Mammary epithelial cell (primary cell): ENCODE measurements around the gene PLA2G4D.

Experiments used
- EZH2 ChIP-seq: IDR thresholded peaks from 2 replicates; pipeline ENCODE4 v1.6.1; 2012; ENCODE audit warnings: low read length, inconsistent platforms, borderline replicate concordance
- TF ChIP-seq, protein P1 (sequence below), 2 donors: IDR thresholded peaks in 1 of 2; conservative IDR thresholded peaks in 1 of 2; 2 replicates each; pipeline ENCODE4 v1.5.1; 2011 to 2012; ENCODE audit warnings: inconsistent platforms in 2 of 2, low read length in 2 of 2, mild to moderate bottlenecking in 2 of 2, control low read depth in 1 of 2, low read depth in 1 of 2; ENCODE audit not compliant: insufficient read depth in 1 of 2; ENCODE audit errors: extremely low read depth in 1 of 2

DNA sequence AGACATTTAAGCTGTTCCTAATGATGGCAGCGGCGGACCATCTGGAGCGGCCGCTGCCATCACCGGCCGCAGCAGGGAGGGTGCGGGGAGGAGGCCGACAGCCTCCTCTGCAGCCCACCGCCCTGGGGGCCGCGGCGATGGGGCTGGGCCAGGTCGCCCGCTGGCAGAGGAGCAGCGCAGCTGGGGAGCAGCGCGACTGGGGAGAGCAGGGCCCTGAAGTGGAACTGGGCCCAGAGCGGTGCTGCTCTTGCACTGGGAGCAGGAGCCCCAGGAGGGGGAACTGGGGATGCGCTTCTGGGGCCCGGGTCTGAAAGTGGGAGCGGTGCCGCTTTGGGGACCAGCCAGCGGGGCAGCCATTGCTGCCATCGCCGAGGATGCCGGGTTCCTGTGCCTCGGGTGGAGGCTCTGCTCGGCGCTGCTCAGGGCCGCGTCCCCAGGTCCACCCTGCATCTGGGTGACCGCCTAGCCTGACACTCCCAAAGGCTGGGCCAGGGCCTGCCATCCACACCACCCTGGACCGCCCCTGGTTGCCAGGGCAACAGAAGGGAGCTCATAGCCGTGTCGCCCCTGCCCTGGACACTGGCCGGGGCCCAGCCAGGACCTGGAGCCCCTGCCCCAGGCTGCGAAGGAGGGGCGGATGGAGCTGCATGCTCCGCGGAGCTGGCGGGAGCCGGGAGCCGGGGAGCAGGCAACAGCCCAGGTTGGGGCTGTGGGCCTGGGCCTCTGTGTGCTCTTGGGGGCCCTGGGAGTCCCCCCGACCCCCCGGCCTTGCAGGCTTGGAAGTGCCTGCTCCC lies 58.1 kb downstream of the PLA2G4D start:
- TF ChIP-seq, protein P1, sequence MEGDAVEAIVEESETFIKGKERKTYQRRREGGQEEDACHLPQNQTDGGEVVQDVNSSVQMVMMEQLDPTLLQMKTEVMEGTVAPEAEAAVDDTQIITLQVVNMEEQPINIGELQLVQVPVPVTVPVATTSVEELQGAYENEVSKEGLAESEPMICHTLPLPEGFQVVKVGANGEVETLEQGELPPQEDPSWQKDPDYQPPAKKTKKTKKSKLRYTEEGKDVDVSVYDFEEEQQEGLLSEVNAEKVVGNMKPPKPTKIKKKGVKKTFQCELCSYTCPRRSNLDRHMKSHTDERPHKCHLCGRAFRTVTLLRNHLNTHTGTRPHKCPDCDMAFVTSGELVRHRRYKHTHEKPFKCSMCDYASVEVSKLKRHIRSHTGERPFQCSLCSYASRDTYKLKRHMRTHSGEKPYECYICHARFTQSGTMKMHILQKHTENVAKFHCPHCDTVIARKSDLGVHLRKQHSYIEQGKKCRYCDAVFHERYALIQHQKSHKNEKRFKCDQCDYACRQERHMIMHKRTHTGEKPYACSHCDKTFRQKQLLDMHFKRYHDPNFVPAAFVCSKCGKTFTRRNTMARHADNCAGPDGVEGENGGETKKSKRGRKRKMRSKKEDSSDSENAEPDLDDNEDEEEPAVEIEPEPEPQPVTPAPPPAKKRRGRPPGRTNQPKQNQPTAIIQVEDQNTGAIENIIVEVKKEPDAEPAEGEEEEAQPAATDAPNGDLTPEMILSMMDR (conservative IDR thresholded peaks at IDR 0.05 in 1 of 2, IDR thresholded peaks at IDR 0.05 in 1 of 2; ENCODE audit: extremely low read depth in 1 of 2, insufficient read depth in 1 of 2, low read depth in 1 of 2, low read length in 2 of 2), result no peak
- TF ChIP-seq EZH2, result no peak
